Activated gamma-delta T cell treated with Interleukin-2 at 50 U/mL for 16 hours (primary cell): ENCODE measurements around the gene DNAJC28.
"Not testable (repeated sequence)": the region's sequence is repeated elsewhere in the genome, so short reads cannot be mapped to it uniquely, and the experiment has no call there.

Experiments used
- DNase-seq: peaks from one replicate; pipeline ENCODE4 v3.0.0-alpha.2; 2020

Gene DNAJC28, protein sequence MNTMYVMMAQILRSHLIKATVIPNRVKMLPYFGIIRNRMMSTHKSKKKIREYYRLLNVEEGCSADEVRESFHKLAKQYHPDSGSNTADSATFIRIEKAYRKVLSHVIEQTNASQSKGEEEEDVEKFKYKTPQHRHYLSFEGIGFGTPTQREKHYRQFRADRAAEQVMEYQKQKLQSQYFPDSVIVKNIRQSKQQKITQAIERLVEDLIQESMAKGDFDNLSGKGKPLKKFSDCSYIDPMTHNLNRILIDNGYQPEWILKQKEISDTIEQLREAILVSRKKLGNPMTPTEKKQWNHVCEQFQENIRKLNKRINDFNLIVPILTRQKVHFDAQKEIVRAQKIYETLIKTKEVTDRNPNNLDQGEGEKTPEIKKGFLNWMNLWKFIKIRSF

DNA sequence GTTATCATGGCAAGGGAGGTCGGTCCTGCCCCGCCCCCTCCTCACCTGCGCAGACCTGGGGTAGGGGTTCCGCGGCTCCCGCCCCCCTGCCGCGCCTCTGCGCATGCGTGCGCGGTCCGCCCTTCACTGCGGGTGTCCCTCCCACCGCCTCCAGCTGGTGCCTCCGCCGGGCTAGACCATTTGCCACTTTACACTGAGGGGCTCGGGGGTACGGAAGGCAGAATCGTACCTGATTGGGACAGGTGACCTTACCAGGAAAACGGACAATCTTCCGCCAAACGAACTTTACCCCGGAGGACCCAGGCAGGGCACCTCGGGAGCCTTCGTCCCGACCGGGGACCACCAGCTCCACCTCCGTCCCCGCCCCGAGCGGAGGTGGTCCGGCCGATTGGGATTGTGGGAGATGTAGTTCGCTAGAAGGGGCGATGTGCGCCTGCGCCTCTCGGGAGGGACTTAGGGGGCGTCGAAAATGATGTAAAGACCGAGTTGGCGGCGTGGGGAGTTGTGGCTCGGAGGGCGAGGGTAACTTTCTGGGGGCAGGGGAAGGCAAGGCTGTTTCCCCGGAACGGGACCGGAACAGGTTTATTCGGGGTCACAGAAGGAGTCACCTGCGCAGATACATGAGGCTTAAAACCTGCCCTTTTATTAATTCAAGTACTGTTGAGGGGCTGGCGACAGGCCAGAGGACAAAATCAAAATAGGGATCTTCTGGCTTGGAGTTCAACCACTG lies at the start of gene DNAJC28:
DNAJC28 (minus strand) TSS at position 344 of the 730 bp plus-strand sequence. CDS start 2,323 bp downstream, outside the sequence.
- peak; percentile 95 for DNase-seq

DNA sequence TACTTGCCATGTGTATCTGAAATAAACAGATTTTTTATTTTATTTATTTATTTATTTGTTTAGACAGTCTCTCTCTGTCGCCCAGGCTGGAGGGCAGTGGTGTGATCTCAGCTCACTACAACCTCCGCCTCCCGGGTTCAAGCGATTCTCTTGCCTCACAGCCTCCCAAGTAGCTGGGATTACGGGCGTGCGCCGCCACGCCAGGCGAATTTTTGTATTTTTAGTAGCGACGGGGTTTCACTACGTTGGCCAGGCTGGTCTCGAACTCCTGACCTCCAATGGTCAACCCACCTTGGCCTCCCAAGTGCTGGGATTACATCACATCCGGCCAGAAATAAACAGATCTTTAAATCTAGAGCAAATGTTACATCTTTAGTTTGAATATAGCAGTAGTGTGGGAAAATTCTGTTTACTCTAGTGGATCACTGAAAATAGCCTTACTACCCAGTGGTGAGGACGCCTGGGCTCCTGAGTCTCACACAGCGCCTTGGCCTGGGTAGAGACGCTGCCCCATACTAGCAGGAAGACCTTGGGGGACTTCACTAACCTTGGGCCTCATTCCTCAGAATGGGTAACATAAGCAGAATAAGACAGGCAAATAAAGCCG lies 49.7 kb upstream of the DNAJC28 start:
- DNase-seq, result no peak

DNA sequence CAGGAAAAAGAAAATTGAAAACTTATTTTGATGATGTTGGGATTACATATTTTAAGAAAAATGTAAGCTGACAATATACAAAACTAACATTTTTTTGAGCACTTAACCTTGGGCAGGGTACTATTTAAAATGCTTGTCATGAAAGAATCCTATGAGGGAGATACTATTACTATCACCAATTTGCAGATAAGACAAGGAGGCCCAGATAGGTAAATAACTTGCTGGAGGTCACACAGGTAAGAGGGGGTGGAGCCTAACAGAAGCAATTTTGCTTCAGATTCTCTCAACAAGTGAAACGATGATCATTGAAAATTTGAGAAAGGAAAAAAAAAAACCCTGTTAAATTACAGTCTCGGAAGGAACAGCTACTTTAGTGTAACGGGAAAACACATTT lies 49.2 kb upstream of the DNAJC28 start:
- no peak for DNase-seq

DNA sequence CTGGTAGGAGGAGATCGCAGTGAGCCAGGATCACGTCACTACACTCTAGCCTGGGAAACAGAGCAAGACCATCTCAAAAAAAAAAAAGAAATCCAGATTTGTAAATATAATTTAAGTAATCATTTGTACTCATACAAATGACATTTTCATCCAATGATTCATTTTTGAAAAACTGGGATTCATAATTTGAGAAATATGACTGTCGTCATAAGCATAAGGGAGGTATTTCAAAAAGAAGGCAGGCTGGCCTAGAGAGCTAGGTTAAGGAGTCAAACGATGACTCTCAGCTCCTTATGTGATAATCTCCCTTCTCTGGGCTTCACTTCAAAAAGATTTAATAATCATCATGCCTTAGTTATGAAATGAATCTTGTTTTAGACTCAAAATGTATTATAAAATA lies 48.1 kb upstream of the DNAJC28 start:
- DNase-seq, result no peak

DNA sequence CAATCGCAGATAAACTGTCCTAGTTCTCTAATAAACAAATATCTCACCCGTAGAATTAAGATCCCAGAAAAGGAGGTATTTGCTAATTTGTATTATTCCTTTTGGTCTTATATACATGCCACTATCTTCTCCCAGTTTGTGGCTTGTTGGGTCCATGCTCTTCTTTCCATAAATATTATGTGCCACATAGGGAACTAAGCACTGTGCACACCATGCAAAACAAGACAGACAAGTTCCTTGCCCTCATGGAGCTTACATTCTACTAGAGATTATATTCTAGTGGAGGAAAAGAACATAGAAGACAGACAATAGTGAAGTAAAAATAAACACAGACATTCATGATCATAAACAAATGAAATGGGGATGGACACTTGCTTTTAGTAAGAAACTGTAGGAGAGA lies 45.7 kb upstream of the DNAJC28 start:
- DNase-seq, result no peak

DNA sequence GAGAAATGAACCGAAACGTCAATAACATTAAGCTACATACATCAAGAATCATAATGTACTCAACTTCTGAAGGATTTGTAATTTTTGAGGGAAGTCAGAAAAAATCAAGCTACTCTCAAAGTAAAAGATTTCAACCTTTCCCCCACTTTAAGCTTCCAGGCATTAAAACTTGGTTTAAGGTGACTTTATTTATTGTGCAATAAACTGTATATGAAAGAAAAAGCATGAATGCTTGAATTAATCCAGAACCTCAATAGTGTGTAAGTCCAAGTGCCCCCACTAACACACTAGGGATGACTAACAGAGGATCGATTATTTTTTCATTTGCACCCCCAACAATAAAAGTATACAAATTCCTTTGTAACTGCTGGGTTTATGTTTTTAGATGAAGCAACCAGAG lies 39.5 kb upstream of the DNAJC28 start:
- no peak for DNase-seq

DNA sequence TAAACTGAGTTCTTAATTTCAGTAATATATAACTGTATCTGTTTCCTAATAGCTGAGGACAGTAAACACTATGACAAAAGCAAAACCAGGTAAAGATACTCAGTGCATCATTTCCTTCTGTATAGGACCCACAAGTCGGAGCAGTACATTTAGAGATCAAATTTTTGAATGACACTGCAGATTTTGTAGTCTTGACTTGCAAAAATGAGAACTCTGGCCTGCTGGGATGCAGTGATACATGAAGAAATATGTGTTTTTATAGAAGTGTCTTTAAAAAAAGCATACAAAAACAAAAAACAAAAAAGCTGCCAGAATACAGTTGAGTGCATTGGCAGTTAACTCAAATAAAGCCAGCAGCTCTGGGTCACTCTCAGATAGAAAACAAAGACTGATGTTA lies 31.4 kb upstream of the DNAJC28 start:
- DNase-seq, result no peak

DNA sequence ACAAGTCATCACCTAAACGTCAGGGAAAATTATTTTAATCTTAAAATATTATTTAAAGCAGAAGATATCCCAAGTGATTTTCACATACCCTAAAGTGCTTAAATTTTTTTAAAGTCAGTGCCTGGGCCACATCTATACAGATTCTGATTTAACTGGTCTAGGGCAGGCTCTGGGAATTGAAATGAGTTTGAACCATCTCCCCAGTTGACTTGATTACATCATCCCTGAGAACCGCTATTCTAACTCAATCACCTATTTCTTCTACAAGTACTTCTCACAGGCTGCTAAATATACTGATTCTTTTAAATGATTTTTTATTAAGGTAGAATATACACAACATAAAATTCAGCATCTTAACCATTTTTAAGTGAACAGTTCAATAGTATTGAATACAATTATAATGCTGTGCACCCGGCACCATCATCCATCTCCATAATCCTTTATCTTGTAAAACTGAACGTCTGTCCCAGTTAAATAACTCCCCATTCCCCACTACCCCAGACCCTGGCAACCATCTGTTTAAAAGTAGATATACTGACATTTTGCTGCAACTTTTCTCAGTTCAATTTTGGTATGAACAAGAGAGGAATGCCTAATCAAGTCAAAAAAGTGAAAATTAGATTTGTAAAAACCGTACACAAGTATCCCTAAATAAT lies 30.9 kb upstream of the DNAJC28 start:
- DNase-seq, result no peak

DNA sequence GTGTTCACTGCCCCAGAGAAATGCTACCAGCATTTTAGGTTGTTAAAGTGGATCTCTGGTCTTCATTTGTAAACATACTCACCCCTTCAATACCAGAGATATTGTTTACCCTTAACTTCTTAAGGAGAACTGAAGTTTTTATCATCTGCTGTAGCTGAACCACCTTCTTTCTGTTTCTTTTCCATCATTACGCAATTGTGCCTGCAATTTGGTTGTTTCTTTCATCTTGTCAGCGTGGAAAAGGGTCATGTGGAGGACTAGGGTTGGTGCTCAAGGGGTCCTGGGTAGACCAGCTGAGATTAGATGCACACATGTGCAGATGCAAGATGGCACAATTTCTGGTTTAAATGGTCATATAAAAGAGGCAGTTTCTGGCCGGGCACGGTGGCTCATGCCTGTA lies 27.4 kb upstream of the DNAJC28 start:
- DNase-seq, result no peak

DNA sequence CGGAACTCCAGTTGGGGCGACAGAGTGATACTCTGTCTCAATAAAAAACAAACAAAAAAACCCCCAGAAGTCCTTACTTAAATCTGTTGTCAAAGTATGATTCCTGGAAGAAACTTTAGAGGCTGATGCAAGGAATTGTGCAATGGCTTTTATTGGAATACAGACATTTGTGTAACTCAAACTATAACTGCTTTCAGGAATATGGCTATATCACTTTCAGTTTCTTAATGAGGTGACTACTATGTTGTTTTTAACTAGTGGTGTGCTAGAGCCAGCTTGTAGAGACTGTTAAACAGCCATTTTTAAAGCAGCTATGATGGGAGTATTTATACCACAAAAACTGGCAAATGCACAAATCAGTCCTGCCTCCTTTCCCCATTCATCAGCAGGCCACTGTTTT lies 22.7 kb upstream of the DNAJC28 start:
- no peak for DNase-seq

DNA sequence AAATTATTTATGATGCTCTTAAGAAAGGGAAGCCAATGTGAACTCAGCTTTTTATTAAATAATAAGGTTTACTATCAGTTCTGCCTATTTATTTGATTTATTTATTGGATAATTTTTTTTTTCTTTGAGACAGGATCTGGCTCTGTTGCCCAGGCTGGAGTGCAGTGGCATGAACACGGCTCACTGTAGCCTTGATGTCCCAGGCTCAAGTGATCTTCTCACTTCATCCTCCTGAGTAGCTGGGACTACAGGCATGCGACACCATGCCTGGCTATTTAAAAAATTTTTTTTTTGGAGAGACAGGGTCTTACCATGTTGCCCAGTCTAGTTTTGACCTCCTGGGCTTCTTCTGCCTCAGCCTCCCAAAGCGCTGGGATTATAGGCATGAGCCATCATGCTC lies 21.0 kb upstream of the DNAJC28 start:
- no peak for DNase-seq

DNA sequence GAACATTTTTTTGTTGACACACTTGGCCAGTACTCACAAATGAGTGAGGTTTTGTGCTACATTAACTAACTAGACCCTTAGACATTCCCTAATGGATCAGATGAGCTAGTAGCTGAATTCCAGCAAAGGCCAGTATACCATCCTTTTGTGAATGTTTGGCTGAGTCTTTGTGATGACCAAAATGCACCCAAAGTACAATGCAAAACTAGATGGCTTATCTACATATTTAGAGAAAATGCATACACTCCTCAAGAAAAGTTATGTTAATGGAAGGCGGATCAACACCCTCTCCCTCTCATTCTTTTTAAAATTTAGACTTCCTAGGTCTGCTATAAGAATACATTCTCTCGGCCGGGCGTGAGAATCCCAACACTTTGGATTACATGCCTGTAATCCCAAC lies 20.1 kb upstream of the DNAJC28 start:
- no peak for DNase-seq

DNA sequence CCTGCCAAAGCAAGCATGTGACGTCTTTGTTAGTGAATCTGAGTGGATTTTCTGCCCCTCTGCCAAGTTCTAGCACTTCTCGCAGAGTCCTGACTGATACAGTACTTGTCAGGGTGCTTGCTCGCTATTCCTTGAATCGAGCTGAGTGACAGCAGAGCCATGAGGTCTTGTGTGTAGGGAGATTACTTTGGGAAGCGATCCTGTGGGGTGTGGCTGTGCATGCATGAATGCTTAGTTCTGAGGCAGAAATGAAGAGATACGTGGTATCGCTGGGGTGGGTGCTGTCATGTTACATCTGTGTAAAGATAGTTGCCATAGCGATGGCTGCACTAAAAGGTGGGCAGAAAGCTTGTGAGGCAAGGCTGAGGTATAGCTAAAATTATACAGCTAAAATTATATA lies 19.3 kb upstream of the DNAJC28 start:
- DNase-seq, result no peak

DNA sequence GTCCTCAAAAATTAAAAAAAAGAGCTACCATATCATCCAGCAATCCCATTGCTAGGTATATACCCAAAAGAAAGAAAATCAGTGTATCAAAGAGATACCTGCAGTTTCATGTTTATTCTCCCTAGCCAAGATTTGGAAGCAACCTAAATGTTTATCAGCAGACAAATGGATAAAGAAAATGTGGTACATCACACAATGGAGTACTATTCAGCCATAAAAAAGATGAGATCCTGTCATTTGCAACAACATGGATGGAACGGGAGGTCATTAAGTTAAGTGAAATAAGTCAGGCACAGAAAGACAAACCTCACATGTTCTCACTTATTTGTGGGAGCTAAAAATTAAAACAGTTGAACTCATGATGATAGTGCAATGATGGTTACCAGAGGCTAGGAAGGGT lies 15.5 kb upstream of the DNAJC28 start:
- not testable (repeated sequence) for DNase-seq

DNA sequence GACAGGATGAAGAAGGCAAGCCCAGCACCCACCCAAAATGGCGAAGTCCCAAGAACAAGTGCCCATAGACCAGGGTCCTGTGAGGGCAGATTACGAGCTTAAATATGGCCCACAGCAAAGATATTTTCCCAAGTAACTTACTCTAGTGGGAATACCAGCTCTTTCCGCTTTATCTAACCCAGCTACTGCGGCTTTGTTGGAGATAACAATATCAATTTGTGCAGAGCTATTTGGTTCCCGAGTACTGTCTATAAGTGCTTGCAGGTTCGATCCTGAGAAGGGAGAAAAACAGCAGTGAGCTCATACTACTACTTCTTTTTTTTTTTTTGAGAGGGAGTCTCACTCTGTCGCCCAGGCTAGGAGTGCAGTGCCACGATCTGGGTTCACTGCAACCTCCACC lies 14.3 kb upstream of the DNAJC28 start:
- DNase-seq, result no peak

DNA sequence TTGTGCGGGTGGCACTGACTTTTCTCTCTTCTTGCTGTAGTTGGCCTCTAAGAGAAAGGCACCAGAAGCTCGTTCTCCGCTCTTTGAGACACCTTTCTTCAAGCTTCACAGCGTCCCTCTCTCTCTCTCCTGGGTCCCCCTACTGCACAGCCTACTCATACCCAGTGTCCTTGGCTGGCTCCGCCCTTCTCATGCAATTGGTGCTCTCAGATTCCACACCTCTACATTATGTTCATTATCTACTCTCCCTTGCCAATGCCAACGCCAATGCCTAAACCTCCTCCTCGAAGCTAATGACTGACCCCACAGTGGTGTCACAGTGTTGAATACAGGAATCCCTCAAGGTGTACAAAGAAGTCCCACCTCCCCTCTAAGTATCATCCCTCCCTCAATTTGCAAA lies 4.8 kb upstream of the DNAJC28 start:
- DNase-seq, result no peak

DNA sequence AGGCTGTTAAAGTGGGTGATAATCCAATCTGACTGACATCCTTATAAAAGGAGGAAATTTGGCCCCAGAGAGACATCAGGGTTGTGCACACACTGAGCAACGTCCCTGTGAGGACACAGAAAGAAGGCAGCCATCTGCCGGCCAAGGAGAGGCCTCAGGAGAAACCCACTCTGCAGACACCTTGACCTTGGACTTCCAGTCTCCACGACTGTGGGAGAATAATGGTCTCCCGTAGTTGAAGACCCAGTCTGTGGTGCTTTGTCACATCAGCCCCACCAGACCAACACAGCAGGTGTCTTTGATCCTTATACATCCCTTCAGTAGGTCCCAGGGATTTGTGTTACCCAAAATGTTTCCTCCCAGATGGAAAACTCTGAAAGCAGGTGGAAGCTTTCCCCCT lies 4.2 kb upstream of the DNAJC28 start:
- DNase-seq, result no peak

DNA sequence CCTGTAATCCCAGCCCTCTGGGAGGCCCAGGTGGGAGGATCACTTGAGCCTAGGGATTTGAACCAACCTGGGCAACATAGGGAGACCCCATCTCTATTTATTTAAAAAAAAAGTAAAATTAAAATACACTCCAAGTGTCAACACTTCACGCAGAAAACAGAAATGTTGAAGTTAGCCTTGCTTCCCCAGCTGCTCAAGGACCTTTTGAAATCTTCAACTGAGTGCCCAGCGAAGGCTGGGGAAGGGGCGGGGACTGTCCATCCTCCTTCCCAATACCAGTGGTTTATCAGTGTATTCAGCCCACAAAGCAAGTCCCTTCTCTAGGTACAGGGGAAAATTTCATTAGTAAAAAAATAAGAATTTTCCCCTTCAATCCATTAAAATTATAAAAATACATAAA lies 2.2 kb upstream of the DNAJC28 start:
- no peak for DNase-seq

DNA sequence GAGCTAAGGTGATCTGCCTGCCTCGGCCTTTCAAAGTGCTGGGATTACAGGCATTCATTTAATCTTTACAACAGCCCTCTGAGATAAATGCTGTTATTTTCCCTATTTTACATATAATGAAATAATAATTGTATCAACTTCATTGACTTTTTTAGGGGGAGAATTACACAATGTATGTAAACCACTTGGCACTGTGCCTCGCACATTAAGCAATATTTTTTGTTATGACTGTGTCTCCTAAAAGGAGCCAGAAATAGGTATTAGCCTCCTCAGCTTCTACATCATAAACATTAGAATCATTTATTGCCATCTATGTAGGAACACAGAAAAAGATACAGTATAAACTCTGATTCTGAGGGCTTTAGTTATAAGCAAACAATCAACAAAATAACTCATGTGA lies 1.1 kb upstream of the DNAJC28 start:
- no peak for DNase-seq

DNA sequence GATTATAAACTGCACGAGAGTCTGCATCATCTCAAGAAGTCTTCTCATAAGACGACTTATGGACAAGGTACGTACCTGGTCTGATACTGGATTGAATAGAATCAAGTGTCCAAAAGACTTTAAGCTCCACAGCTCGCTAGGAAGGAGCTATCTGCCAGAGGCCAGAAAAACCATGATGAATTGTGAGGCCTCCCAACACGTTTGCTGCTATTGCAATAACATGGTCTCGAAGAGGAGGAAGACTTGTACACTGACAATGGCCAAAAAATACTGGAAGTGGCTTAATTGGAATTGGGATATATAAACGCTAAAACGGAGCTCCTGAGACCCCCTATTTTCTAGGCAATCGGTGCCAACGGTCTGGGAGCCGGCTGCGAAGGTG lies 534 bp downstream of the DNAJC28 start:
- DNase-seq, result no peak

DNA sequence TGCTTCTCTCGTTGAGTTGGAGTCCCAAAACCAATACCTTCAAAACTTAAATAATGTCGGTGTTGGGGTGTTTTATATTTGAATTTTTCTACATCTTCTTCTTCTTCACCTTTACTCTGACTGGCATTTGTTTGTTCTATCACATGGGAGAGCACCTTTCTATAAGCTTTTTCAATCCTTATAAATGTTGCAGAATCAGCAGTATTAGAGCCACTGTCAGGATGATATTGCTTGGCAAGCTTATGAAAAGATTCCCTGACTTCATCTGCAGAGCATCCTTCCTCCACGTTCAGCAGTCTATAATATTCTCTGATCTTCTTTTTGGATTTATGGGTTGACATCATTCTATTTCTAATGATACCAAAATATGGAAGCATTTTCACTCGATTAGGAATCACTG lies 2.6 kb downstream of the DNAJC28 start:
- DNase-seq, result no peak

DNA sequence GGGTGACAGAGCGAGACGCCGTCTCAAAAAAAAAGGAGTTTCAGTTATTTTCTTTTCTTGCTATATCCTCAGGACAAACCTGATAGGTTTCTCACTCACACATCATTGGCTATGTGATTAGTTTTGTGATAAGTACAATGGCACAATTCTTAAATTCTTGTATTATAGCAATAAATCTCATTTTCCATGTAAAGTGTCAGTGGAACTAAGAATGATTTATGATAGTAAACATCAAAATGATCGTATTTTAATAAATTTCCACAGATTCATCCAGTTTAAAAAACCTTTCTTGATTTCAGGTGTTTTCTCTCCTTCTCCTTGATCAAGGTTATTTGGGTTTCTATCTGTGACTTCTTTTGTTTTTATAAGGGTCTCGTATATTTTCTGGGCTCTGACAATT lies 3.5 kb downstream of the DNAJC28 start:
- no peak for DNase-seq

DNA sequence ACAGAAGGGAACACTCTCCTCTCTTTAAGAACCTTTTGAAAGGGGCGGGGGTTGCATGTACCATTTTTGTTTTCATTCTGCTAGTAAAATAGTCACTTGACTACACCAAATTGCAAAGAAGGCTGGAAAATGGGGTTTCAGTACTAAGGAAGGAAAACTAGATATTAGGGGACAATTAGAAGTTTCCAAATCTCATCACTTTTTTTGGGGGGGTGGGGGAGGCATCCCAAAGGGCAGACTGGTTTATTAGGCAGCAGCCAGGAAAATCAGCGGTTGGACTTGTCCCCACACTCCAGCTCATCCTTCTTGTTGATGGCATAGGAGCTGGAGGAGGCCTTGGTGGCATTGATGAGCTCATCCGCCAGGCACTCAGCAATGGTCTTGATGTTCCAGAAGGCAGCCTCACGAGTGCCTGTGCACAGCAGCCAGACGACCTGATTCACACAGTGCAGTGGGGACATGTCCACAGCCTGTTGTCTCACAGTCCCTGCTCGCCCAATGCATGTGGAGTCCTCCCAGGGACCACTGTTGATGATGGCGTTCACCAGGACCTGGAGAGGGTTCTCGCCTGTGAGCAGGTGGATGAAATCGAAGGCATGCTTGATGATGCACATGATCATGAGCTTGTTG lies 10.1 kb downstream of the DNAJC28 start:
- DNase-seq, result no peak
